HepG2 (cell line): ENCODE measurements around the gene ALKBH2. TPM values are rescaled to one million over a fixed set of nuclear protein-coding genes. Genes with fewer than 3 reads are reported as not detected.

Experiments
- CBX1 ChIP-seq: IDR thresholded peaks from one replicate; pipeline ENCODE4 v1.6.1; 2016; ENCODE audit warnings: antibody characterized with exemption, low read depth
- CHCHD3 ChIP-seq: sonication (generic); formaldehyde crosslinking; IDR thresholded peaks from 2 replicates; pipeline ENCODE4 v1.8.0; 2022; ENCODE audit warnings: mild to moderate bottlenecking, missing genetic modification reagents, moderate library complexity
- GATAD2A ChIP-seq: IDR thresholded peaks from 2 replicates; pipeline ENCODE4 v1.6.1; 2016
- JUNB ChIP-seq: sonication (generic); formaldehyde crosslinking; IDR thresholded peaks from 2 replicates; pipeline ENCODE4 v1.8.0; 2022; ENCODE audit warnings: missing genetic modification reagents, mild to moderate bottlenecking, borderline replicate concordance
- MAFG ChIP-seq: sonication (generic); formaldehyde crosslinking; IDR thresholded peaks from 2 replicates; pipeline ENCODE4 v1.5.1; 2020; ENCODE audit warnings: mild to moderate bottlenecking, missing genetic modification reagents
- MAX ChIP-seq: IDR thresholded peaks from 2 replicates; pipeline ENCODE4 v1.6.1; 2012; ENCODE audit warnings: inconsistent platforms
- TCF7L2 ChIP-seq: IDR thresholded peaks from 2 replicates; pipeline ENCODE4 v1.6.1; 2011; ENCODE audit warnings: mild to moderate bottlenecking, low read depth, low read length, moderate library complexity
- ZBTB8A ChIP-seq: sonication (generic); formaldehyde crosslinking; IDR thresholded peaks from 2 replicates; pipeline ENCODE4 v1.4.0; 2020; ENCODE audit warnings: mild to moderate bottlenecking, low read depth, missing genetic modification reagents, borderline replicate concordance
- ZNF331 ChIP-seq: sonication (generic); formaldehyde crosslinking; IDR thresholded peaks from 2 replicates; pipeline ENCODE4 v1.4.0; 2020; ENCODE audit warnings: missing genetic modification reagents
- ZNF335 ChIP-seq: sonication (generic); formaldehyde crosslinking; IDR thresholded peaks from 2 replicates; pipeline ENCODE4 v1.4.0; 2020; ENCODE audit warnings: missing genetic modification reagents
- ZNF407 ChIP-seq: sonication (generic); formaldehyde crosslinking; IDR thresholded peaks from one replicate; pipeline ENCODE4 v1.5.1; 2020; ENCODE audit warnings: mild to moderate bottlenecking, missing genetic modification reagents; ENCODE audit errors: not compliant biosample characterization
- ZNF431 ChIP-seq: sonication (generic); formaldehyde crosslinking; IDR thresholded peaks from 2 replicates; pipeline ENCODE4 v1.9.0; 2022; ENCODE audit warnings: missing genetic modification reagents, low read depth, mild to moderate bottlenecking, borderline replicate concordance
- ZNF510 ChIP-seq: sonication (generic); formaldehyde crosslinking; IDR thresholded peaks from 2 replicates; pipeline ENCODE4 v1.4.0; 2020; ENCODE audit warnings: low read depth, mild to moderate bottlenecking, missing genetic modification reagents
- ZNF609 ChIP-seq: sonication (generic); formaldehyde crosslinking; IDR thresholded peaks from 2 replicates; pipeline ENCODE4 v1.4.0; 2020; ENCODE audit warnings: mild to moderate bottlenecking, missing genetic modification reagents, borderline replicate concordance
- polyA plus RNA-seq, 8 experiments: library from polyadenylated mRNA; depleted of rRNA in 3 of 8; stranded (reverse) in 7 of 8; unstranded in 1 of 8; fragments of >200 nt; fragmentation: Illumina TruSeq in 4 of 8; extraction: Trizol in 4 of 8; gene quantifications; 2 replicates each; pipeline versions ENCODE4 v1.2.1 to v1.2.3, GENCODE V29; 2011 to 2016; ENCODE audit warnings: low read depth in 4 of 8, missing spikeins in 1 of 8, mixed read lengths in 1 of 8; ENCODE audit not compliant: insufficient read depth in 1 of 8
- total RNA-seq, 5 experiments: library from RNA; depleted of rRNA; stranded (reverse); fragments of >200 nt; fragmentation: Illumina TruSeq; extraction: Trizol; gene quantifications; 2 replicates each; pipeline ENCODE4 v1.2.3, GENCODE V29; 2016; ENCODE audit warnings: low read depth in 1 of 5

ALKBH2 gene
- total and polyA plus RNA-seq, 2 of the 13 experiments (the other 11 are each of a cell fraction or from before 2014, with no cell fraction given), result 21.0 to 40.5 TPM

GRCh38 chr12:109093022-109093918, at the start of gene ALKBH2 (continued):
- TF ChIP-seq GATAD2A (CRISPR knock-in tag) (peak; percentile 74), ZNF407 (CRISPR knock-in tag) (peak; percentile 80), ZNF609 (CRISPR knock-in tag) (peak; percentile 64), CBX1 (peak; percentile 96), MAX (peak; percentile 100), ZBTB8A (CRISPR knock-in tag) (no peak), ZNF431 (peak; percentile 98), CHCHD3 (CRISPR knock-in tag) (peak; percentile 77; the same call in 1 of the 2 replicates), JUNB (CRISPR knock-in tag) (peak; percentile 78), MAFG (CRISPR knock-in tag) (peak; percentile 69), ZNF331 (CRISPR knock-in tag) (peak; percentile 93), ZNF335 (peak; percentile 90), ZNF510 (CRISPR knock-in tag) (peak; percentile 98), TCF7L2 (no peak)
